Measurements from ENCODE around the gene AVPR1A. TPM values are rescaled to one million over a fixed set of nuclear protein-coding genes. Genes with fewer than 3 reads are reported as not detected.

The AVPR1A gene
- total and polyA plus RNA-seq, 4 donors = 0.17 to 5.5 (median 0.68) TPM

GRCh38 chr12:63155375-63155774 is 4.4 kb upstream of the AVPR1A start:
- no peak for TF ChIP-seq CTCF (IDR thresholded peaks at IDR 0.05; ENCODE audit: control extremely low read depth, extremely low read depth)
- DNase-seq = no peak
- 75 to 91% methylated on average over 2 of the region's 2 CpGs for WGBS, 2 donors
- H3K27me3 ChIP-seq (ENCODE audit: control insufficient read depth in 3 of 3, insufficient read depth in 3 of 3, low read length in 2 of 3) = peaks cover 0 to 28% (median 23%) of the 10 kb centered on the region in 3 donors
- no peak overlapping the region for H3K27ac ChIP-seq (ENCODE audit: low read depth in 1 of 2, low read length in 1 of 2)
- H3K4me1 ChIP-seq (ENCODE audit: control insufficient read depth in 5 of 5, insufficient read depth in 5 of 5, low read length in 5 of 5) = peaks cover 0 to 10% (median 7%) of the 10 kb centered on the region in 5 donors
- peaks cover 0 to 5% (median 0%) of the 10 kb centered on the region in 4 donors for H3K9me3 ChIP-seq (ENCODE audit: control insufficient read depth in 4 of 4, insufficient read depth in 3 of 4, low read length in 3 of 4)
- no peak overlapping the region for H3K4me3 ChIP-seq
- no peak overlapping the region for H3K9ac ChIP-seq (ENCODE audit: insufficient read depth in 1 of 2, low read length in 2 of 2)
- no peak for ATAC-seq (ENCODE audit: insufficient read depth, low FRiP score)
- H3K36me3 ChIP-seq (ENCODE audit: control insufficient read depth in 4 of 4, insufficient read depth in 4 of 4, low read length in 4 of 4) = no peaks in the 10 kb centered on the region

- no peak for DNase-seq
- ATAC-seq (ENCODE audit: insufficient read depth, low FRiP score) = no peak
- no peak overlapping the region for H3K27ac ChIP-seq (ENCODE audit: low read depth in 1 of 2, low read length in 1 of 2)
- H3K4me3 ChIP-seq = no peak overlapping the region
- peaks cover 0 to 12% (median 0%) of the 10 kb centered on the region in 4 donors for H3K9me3 ChIP-seq (ENCODE audit: control insufficient read depth in 4 of 4, insufficient read depth in 3 of 4, low read length in 3 of 4)
- H3K4me1 ChIP-seq (ENCODE audit: control insufficient read depth in 5 of 5, insufficient read depth in 5 of 5, low read length in 5 of 5) = peaks cover 0 to 15% (median 7%) of the 10 kb centered on the region in 5 donors
- H3K36me3 ChIP-seq (ENCODE audit: control insufficient read depth in 4 of 4, insufficient read depth in 4 of 4, low read length in 4 of 4) = no peaks in the 10 kb centered on the region
- H3K9ac ChIP-seq (ENCODE audit: insufficient read depth in 1 of 2, low read length in 2 of 2) = no peak overlapping the region
- H3K27me3 ChIP-seq (ENCODE audit: control insufficient read depth in 3 of 3, insufficient read depth in 3 of 3, low read length in 2 of 3) = peaks cover 0 to 36% (median 31%) of the 10 kb centered on the region in 3 donors
- TF ChIP-seq CTCF (IDR thresholded peaks at IDR 0.05; ENCODE audit: control extremely low read depth, extremely low read depth) = no peak
- WGBS, 2 donors = 95 to 96% methylated on average over 5 of the region's 5 CpGs
These were observed 3.6 kb upstream of the AVPR1A start for GRCh38 chr12:63154560-63154959.

GRCh38 chr12:63152321-63152700 is 1.3 kb upstream of the AVPR1A start:
- Histone ChIP-seq H3K27me3 (ENCODE audit: control insufficient read depth in 3 of 3, insufficient read depth in 3 of 3, low read length in 2 of 3) (peaks cover 0 to 57% (median 53%) of the 10 kb centered on the region in 3 donors), H3K9me3 (ENCODE audit: control insufficient read depth in 4 of 4, insufficient read depth in 3 of 4, low read length in 3 of 4) (peaks cover 0 to 12% (median 0%) of the 10 kb centered on the region in 4 donors), H3K9ac (ENCODE audit: insufficient read depth in 1 of 2, low read length in 2 of 2) (no peak overlapping the region), H3K27ac (ENCODE audit: low read depth in 1 of 2, low read length in 1 of 2) (no peak overlapping the region), H3K4me3 (no peak overlapping the region), H3K36me3 (ENCODE audit: control insufficient read depth in 4 of 4, insufficient read depth in 4 of 4, low read length in 4 of 4) (no peaks in the 10 kb centered on the region), H3K4me1 (ENCODE audit: control insufficient read depth in 5 of 5, insufficient read depth in 5 of 5, low read length in 5 of 5) (peaks cover 0 to 15% (median 7%) of the 10 kb centered on the region in 5 donors)
- ATAC-seq (ENCODE audit: insufficient read depth, low FRiP score) = no peak
- no peak for DNase-seq
- WGBS, 2 donors = 21 to 25% methylated on average over 7 of the region's 7 CpGs
- TF ChIP-seq CTCF (IDR thresholded peaks at IDR 0.05; ENCODE audit: control extremely low read depth, extremely low read depth) = no peak
